Neural cell (in vitro differentiated cells): ENCODE measurements around the gene APBA1.
A peak's percentile ranks its signal among the peaks of the same experiment; 100 is the strongest.

ENCODE experiments used
- CTCF ChIP-seq: fragments of 450-650 bp; IDR thresholded peaks from 2 replicates; pipeline ENCODE4 v1.5.1; 2014; ENCODE audit warnings: antibody characterized with exemption, mild to moderate bottlenecking, moderate library complexity; ENCODE audit not compliant: poor library complexity, severe bottlenecking
- EP300 ChIP-seq: fragments of 450-650 bp; conservative IDR thresholded peaks from 2 replicates; pipeline ENCODE4 v1.6.1; 2014; ENCODE audit warnings: antibody characterized with exemption, mild to moderate bottlenecking, moderate library complexity; ENCODE audit not compliant: poor library complexity, severe bottlenecking
- EZH2 ChIP-seq: fragments of 200-600, 300-800 bp; shearing (Covaris generic), sonication (generic); IDR thresholded peaks from 2 replicates; pipeline ENCODE4 v1.6.1; 2014; ENCODE audit warnings: antibody characterized with exemption, low read length, borderline replicate concordance, mild to moderate bottlenecking; ENCODE audit not compliant: insufficient read depth, poor library complexity, severe bottlenecking
- MXI1 ChIP-seq: fragments of 450-650 bp; conservative IDR thresholded peaks from 2 replicates; pipeline ENCODE4 v1.6.1; 2014; ENCODE audit warnings: antibody characterized with exemption, mild to moderate bottlenecking; ENCODE audit not compliant: poor library complexity, severe bottlenecking
- POLR2AphosphoS5 ChIP-seq: IDR thresholded peaks from 2 replicates; pipeline ENCODE4 v1.6.1; 2012
- RAD21 ChIP-seq: fragments of 450-650 bp; conservative IDR thresholded peaks from 2 replicates; pipeline ENCODE4 v1.6.1; 2014; ENCODE audit warnings: antibody characterized with exemption, mild to moderate bottlenecking, moderate library complexity
- REST ChIP-seq: IDR thresholded peaks from 2 replicates; pipeline ENCODE4 v1.6.1; 2012; ENCODE audit warnings: borderline replicate concordance
- SMC3 ChIP-seq: fragments of 450-650 bp; conservative IDR thresholded peaks from 2 replicates; pipeline ENCODE4 v1.6.1; 2014; ENCODE audit warnings: antibody characterized with exemption, mild to moderate bottlenecking, moderate library complexity; ENCODE audit not compliant: poor library complexity
- TAF1 ChIP-seq: IDR thresholded peaks from 2 replicates; pipeline ENCODE4 v1.6.1; 2012; ENCODE audit warnings: low read depth

GRCh38 chr9:69498470-69498869, 173.7 kb downstream of the APBA1 start:
- TF ChIP-seq CTCF (no peak), SMC3 (no peak), POLR2AphosphoS5 (peak; percentile 52), EP300 (peak; percentile 47), EZH2 (no peak), MXI1 (no peak), REST (no peak), TAF1 (no peak), RAD21 (no peak)
